H1 (cell line): Measurements from ENCODE around the gene USP24.

ENCODE experiments used
- CEBPB ChIP-seq: IDR thresholded peaks from 2 replicates; pipeline ENCODE4 v1.6.1; 2012; ENCODE audit warnings: low read depth, low read length
- CHD7 ChIP-seq: fragments of 300-600 bp; sonication (generic); IDR thresholded peaks from 2 replicates; pipeline ENCODE4 v1.7.1; 2012; ENCODE audit warnings: low read length, moderate library complexity, mild to moderate bottlenecking, inconsistent platforms; ENCODE audit not compliant: insufficient replicate concordance
- CTCF ChIP-seq, 3 experiments: IDR thresholded peaks; 1 replicate in 2 of 3; 2 replicates in 1 of 3; pipeline versions ENCODE4 v1.5.1 to v1.6.1; 2011; ENCODE audit warnings: low read length in 3 of 3, mild to moderate bottlenecking in 3 of 3, inconsistent platforms in 2 of 3, low read depth in 1 of 3, moderate library complexity in 1 of 3; ENCODE audit not compliant: insufficient read depth in 1 of 3; ENCODE audit errors: control extremely low read depth in 1 of 3
- EZH2 ChIP-seq: fragments of 200-600 bp; sonication (generic); IDR thresholded peaks from 2 replicates; pipeline ENCODE4 v1.7.1; 2012; ENCODE audit warnings: low read depth, mild to moderate bottlenecking, moderate library complexity, low read length, inconsistent platforms; ENCODE audit not compliant: severe bottlenecking
- POLR2A ChIP-seq, 2 experiments: IDR thresholded peaks; 1 replicate in 1 of 2; 2 replicates in 1 of 2; pipeline ENCODE4 v1.6.1; 2011; ENCODE audit warnings: low read depth in 2 of 2, low read length in 2 of 2, mild to moderate bottlenecking in 2 of 2; ENCODE audit errors: control extremely low read depth in 1 of 2
- SIRT6 ChIP-seq: IDR thresholded peaks from one replicate; pipeline ENCODE4 v1.7.1; 2012; ENCODE audit warnings: low read length, inconsistent platforms
- TCF12 ChIP-seq: IDR thresholded peaks from 2 replicates; pipeline ENCODE4 v1.6.1; 2011; ENCODE audit warnings: low read depth, mild to moderate bottlenecking, low read length

GRCh38 chr1:55081188-55081904 lies 133.8 kb downstream of the USP24 start:
- TF ChIP-seq CTCF (IDR thresholded peaks at IDR 0.05; ENCODE audit: control extremely low read depth in 1 of 3, insufficient read depth in 1 of 3, low read depth in 1 of 3, low read length in 3 of 3) (no peak), CHD7 (no peak), EZH2 (no peak), CEBPB (no peak), TCF12 (no peak), POLR2A (IDR thresholded peaks at IDR 0.05; ENCODE audit: control extremely low read depth in 1 of 2, low read depth in 2 of 2, low read length in 2 of 2) (no peak), SIRT6 (no peak)
